HG03196 (cell line): ENCODE measurements around the gene PLS3.
A peak's percentile ranks its signal among the peaks of the same experiment; 100 is the strongest.
"Not testable (repeated sequence)": the region's sequence is repeated elsewhere in the genome, so short reads cannot be mapped to it uniquely, and the experiment has no call there.

Experiments used
- ATAC-seq: cut with Tn5 transposase; IDR thresholded peaks from one replicate; pipeline ENCODE4 v1.9.1; 2021; ENCODE audit not compliant: unreplicated experiment

PLS3 gene

DNA sequence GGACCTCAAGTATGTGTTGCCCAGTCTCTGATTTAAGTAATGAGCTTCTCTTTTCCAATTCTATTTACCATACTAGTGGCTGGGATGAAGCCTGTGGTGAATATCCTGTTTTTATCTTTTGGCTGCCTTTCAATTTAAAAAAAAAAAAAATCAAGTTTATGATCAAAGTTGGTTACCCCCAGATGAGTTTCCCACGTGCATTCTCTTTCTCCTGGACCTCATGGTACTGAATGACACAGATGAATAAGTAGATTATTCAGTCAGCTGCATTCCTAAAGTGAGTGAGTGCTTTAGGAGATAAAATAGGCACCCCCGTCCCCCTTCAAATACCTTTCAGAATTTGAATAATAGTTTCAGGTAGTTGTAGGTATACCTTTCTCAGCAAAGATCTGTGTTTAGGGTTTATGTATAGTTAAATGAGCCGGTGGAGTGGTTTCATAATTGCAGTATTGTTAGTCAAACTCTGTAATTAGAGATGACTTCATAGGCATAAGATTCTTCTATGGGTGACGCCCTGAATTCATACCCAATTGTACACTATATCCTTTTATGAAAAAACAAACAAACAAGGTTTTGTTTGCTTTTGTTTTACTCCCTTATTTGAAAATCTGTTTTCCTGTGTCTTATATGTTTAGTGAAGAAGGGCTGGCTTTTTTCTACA lies 41.9 kb downstream of the PLS3 start:
- no peak for ATAC-seq

DNA sequence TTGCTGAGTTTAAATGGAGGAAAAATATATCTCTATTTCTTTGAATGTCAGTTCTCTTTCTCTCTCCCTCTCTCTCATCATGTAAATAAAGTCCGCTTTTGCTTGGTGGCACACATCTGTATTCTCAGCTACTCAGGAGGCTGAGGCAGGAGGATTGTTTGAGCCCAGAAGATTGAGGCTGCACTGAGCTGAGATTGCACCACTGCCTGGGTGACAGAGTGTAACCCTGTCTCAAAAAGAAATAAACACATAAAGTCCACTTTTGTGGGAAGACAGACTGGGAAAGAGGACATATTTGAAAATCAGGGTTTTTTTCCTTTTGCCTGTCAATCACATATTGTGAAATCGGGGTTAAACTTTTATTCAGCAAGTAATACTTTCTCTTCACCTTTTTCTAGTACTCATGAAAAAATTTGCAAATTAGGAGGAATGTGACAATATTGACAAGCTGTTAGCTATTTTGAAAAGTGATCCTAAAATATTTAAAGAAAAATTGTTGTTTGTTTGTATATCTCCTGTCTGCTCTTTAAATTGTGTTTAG lies 42.6 kb downstream of the PLS3 start:
- no peak for ATAC-seq

DNA sequence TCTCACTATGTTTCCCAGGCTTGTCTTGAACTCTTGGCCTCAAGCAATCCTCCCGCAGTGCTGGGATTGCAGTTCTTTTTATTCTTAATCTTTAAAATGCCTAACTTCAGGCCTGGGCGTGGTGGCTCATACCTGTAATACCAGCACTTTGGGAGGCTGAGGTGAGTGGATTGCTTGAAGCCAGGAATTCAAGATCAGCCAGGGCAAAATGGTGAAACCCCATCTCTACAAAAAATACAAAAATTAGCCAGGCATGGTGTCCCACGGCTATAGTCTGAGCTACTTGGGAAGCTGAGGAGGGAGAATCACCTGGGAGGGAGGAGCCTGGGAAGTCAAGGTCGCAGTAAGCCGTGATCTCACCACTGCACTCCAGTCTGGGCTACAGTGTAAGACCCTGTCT lies 45.9 kb downstream of the PLS3 start:
- no peak for ATAC-seq

DNA sequence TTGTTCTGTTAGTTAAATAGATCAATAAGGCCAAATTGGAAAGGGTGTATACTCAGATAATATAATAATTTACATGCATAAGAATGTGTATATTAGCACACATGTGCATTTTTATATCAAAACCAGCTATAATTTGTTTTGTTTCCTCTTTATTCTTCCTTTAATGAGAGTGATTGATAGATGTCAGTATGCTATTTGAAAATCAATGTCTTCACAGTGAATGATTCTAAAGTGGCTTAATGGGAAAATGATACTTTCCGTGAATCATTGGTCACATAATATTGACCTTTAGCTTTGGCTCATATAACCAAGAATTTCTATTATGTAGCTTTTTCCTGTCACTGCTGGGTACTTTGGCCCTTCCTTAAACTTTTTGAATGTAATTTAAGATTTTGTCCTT lies 48.6 kb downstream of the PLS3 start:
- no peak for ATAC-seq

DNA sequence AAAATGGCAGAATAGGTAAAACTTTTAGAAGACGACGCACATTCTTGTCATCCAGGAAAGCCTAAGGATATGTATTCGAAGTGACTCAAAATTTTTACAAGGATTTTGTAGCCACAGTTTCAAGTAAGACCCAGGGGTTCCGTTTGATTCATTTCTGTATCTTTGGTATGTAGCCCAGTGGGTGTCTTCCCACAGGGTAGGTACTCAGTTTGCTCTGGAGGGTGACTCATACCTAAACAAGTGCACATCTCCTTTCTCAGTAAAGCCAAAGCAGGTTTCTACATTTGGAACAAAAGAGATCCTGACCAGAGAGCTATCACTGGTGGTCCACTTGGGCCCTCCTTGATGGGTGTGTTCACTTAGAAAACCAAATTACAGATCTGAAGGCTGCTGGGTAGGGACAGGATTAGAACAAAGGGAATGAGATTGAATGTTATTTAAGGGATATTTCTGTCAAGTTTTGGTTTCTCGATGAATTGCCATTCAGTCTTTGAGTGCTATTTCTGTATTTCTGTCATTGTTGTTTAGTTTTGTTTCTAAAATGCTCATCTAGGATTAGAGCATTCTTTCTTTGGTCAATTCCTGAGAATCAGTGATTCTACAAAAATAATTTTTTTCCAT lies 56.1 kb downstream of the PLS3 start:
- peak; percentile 94 for ATAC-seq

DNA sequence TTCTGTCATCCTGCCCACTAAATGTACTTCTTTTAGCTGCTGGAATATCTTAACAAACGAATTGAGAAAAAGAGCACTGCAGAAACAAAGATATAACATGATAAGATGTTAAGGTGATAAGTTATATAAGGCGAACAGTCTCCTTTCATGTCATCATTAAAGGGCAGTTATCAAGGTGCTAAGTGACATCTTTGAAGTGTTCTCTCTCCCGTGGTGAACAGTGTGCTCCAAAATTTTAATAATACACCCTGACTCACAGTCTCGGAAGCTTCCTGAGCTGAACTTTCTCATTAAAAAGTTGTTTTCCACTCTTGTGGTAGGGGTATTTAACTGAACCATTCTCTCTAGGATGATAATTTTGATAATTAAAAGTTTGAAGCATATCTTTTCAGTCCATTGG lies 61.6 kb downstream of the PLS3 start:
- no peak for ATAC-seq

DNA sequence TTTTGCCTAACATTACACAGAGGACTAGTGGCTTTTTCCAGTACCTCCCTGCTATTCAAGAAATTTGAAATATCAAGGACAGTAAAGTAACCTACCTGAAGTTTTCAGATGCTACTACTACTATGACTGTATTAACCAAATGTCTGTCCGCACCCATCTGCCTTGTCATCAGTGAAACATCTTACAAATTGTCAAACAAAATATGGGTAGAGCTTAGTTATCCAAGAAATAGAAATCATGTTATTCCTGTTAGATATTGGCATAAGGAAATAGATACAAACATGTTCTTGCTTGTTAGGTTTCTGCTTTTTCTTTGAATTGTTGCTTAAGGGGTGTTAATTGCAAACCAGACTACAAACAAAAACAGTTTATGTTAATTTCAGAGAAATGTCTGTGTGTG lies 63.9 kb downstream of the PLS3 start:
- no peak for ATAC-seq

DNA sequence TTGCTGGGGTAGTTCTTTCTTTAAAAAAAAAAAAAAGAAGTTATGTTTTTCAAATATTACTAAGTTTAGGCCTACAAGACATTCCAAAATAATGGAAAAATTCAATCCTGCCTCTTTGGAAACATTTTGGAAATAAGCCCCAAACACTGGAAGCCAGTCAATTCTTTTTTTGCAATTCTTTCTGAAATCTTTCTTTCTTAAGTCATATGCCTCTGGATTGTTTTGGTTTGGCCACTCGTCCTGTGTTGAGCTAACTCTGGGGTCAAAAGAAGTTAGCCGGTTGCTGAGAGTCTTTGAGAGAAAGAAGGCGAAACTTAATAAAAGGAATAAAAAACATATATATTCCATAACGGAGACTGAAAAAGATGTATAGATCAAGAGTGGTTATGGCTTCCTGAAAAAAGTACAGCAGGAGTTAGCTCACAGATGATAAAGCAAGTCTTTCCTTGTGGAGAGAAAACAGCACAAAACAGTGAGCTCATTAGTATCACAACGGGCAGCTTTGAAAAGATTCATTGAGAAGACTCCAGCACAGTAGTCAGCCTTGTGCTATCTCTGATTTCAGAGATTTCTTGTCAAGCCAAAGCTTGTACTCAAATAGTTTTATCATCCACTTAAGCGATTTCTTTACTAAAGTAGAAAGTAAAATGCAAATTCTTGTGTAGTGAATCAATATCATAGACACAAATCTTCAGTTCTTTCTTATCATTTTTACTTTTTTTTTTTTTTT lies 64.8 kb downstream of the PLS3 start:
- ATAC-seq = no peak

DNA sequence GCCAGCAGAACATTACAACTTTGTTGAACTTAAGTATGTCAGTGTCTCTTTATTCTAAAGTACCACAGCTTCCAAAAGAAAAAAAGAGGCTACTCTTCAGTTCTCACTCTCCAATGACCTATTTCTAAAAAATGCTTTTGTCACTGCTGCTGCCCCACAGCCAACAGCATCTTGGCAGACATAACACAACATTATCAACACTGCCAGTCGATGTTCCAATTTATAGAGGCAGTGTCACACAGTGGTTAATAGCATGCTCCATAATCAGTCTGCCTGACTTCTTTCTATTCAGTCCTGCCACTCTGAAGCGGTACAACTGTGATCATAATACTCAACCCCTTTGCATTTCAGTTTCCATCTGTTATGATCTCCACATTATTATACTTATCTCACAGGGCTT lies 69.2 kb downstream of the PLS3 start:
- no peak for ATAC-seq

DNA sequence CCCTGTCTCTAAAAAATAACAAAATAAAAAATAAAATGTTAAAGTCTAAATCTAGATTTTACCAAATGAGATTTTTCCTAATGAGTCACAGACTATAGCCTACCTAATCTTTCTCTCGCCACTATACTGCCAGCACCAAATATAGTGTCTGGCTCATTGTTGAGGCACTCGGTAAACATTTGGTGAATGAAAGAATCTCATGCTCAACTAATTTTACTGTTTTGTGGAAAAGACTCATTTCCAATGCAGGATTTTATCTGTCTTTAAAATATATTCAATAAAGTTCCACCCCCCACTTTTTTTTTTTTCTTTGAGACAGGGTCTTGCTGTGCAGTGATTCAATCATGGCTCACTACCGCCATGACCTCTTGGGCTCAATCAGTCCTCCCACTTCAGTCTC lies 71.5 kb downstream of the PLS3 start:
- no peak for ATAC-seq

DNA sequence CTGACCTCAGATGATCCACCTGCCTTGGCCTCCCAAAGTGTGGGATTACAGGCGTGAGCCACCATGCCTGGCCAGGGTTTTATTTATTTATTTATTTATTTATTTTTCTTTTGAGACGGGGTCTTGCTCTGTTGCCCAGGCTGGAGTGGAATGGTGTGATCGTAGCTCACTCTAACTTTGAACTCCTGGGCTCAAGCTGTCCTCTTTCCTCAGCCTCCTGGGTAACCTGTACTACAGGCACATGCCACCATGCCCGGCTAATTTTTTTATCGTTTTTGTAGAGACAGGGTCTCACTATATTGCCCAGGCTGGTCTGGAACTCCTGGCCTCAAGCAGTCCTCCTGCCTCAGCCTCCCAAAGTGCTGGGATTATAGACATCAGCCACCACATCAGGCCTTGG lies 72.4 kb downstream of the PLS3 start:
- ATAC-seq = not testable (repeated sequence)

DNA sequence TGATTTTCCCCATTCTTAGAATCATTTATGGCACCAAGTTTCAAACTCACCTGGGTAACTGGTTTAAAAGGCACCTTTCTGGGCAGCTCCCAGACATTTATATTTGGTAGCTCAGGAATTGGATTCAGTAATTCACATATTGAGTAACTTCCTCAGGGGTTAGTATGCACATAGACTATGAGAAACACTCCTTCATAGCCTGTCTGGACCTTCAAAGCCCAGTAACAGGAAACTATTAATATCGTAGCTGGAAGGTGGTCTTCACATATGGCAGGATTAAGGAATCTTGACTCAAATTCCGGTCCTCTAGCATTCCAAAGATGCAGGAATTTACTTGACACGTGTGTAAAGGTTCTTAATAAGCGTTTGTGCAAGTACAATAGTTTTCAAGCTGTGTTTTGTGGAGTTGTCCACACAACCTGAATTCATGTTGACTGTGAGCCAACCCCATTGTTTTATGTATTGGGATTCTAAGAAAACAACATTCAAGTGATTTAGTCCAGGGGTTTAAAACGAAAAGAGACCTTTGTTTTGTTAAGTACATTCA lies 78.4 kb downstream of the PLS3 start:
- no peak for ATAC-seq

DNA sequence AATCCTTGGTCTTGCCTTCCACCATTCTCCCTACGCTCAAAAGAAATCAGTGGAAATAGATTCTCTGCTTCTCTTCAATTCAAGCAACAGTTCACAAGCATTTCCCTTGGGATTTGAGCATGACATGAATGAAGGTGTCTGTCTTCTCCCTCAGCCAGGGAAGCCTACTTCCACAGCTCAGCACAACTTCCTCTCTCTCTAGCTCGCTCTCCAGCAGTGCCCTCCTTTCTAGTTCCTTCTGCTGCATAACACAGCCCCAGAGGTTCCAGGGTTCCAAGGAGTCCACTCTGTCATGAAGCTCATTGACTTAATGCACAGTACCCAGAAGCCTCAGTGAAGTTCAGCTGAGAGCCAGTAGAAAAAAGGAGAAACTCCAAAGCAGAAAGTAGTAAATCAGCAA lies 81.3 kb downstream of the PLS3 start:
- ATAC-seq = no peak

DNA sequence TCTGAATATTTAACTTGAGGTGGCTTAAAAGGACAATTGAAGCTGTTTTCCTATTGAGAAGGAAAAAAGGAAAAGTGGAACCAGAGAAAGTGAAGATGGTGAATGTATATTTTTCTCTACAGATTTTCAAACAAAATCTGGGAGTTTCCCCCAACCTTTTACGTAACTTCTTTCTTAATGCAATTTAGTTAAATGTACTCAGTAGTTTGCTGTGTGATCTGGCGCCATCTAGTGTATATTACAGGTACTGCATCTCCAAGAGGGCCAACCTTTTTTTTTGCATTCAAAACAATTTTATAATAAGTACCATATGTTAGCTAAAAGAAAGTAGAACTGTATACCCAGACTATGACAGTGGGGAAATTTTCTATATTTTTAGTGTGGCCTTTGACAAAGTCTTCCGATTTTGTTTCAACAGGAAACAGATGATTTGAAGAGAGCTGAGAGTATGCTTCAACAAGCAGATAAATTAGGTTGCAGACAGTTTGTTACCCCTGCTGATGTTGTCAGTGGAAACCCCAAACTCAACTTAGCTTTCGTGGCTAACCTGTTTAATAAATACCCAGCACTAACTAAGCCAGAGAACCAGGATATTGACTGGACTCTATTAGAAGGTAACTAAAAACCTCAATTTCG lies 82.0 kb downstream of the PLS3 start:
- ATAC-seq = no peak

DNA sequence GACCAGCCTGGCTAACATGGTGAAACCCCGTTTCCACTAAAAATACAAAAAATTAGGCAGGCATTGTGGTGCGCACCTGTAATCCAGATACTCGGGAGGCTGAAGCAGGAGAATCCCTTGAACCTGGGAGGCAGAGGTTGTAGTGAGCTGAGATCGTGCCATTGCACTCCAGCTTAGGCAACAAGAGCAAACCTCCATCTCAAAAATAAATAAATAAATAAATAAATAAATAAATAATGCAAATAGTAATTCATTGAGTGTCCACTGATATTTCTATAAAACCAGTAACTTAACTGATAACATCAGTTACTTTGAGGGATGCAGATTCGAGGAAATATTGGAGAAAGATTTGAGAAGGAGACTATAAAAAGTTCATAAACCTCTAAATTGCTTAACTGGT lies 83.4 kb downstream of the PLS3 start:
- ATAC-seq = not testable (repeated sequence)

DNA sequence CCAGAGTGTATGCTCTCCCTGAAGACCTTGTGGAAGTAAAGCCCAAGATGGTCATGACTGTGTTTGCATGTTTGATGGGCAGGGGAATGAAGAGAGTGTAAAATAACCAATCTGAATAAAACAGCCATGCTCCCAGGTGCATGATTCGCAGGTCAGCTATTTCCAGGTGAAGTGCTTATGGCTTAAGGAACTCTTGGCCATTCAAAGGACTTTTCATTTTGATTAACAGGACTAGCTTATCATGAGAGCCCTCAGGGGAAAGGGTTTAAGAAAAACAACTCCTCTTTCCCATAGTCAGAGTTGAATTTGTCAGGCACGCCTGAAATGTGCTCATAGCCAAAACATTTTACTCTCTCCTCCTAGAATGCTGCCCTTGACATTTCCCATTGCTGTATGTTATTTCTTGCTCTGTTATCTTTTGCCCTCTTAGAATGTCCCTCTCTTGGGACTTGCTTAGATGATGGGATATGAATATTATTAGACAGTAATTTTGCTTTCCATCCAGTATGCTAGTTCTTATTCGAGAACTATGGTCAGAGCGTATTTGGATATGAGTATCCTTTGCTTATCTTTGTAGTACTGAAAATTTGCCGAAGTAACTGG lies 88.6 kb downstream of the PLS3 start:
- ATAC-seq = no peak

DNA sequence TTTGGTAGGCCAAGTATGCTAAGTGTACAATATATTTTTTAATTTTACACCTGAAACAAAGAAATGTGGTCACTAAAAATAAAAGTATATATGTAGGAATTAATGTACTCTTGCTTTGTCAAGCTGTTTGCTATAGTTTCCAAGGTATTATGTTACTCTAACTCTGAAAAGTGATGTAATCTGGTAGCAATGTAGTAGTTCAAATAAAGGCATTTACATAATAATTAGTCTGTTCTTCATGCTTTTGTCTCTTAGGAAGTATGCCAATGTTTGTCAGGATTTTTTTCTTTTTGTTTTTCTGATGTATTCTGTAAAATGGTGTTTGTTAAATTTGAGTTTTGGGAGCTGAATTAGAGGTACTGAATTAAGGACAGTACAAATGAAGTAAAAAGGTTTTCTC lies 89.5 kb downstream of the PLS3 start:
- no peak for ATAC-seq

DNA sequence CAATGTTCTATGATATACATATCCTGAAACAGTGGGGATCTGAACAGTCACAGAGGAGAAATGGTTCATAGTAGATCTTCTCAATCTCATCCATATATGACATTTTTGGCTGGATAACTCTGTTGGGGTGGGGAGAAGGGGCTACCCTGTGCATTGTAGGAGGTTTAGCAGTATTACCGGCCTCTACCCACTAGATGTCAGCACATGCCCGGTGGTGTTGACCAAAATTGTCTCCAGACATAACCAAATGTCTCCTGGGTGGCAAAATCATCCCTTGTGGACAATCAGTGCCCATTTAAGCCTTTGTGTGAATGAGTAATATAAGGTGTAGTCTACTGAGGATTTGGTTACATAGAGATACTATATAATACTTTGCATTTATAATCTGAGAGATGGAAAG lies 89.9 kb downstream of the PLS3 start:
- no peak for ATAC-seq

DNA sequence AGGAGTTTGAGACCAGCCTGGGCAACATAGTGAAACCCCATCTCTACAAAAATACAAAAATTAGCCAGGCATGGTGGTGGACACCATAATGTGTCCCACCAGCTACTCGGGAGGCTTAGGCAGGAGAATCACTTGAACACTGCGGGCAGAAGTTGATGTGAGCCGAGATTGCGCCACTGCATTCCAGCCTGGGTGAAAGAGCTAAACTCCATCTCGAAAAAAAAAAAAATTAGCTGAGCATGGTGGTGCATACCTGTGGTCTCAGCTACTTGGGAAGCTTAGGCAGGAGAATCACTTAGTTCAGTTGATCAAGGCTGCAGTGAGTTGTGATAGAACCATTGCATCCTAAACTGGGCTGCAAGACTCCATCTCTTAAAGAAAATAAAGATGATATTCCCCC lies 91.2 kb downstream of the PLS3 start:
- no peak for ATAC-seq

DNA sequence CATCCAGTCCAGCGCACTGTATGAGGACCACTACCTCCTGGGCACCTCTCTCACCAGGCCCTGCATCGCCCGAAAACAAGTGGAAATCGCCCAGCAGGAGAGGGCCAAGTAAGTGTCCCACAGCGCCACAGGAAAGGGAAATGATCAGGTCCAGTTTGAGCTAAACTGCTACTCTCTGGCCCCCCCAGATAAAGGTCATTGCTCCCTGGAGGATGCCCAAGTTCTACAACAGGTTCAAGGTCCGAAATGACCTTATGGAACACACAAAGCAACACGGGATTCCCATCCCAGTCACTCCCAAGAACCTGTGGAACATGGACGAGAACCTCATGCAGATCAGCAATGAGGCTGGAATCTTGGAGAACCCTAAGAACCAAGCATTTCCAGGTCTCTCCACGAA lies 104.1 kb downstream of the PLS3 start:
- ATAC-seq = no peak

DNA sequence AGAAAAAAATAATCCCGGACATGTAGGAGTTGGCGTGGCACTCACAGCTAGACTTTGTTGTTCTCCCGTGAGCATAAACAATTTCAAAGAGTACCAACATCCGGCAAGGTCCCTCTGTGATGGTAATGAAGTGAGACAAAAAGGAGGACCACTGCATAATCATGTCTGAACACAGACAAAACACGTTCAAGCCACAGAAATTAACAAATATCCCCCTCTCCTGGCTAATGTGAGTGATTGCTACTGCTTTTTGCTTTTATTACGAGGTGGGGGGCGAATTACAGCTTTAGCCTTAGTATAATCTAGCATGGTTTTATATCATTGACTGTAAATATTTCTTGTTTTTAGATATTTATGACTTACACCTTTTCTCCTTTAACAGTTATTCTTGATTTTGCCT lies 118.5 kb downstream of the PLS3 start:
- no peak for ATAC-seq
